Measurements from ENCODE around the gene HPCAL1.

DNA sequence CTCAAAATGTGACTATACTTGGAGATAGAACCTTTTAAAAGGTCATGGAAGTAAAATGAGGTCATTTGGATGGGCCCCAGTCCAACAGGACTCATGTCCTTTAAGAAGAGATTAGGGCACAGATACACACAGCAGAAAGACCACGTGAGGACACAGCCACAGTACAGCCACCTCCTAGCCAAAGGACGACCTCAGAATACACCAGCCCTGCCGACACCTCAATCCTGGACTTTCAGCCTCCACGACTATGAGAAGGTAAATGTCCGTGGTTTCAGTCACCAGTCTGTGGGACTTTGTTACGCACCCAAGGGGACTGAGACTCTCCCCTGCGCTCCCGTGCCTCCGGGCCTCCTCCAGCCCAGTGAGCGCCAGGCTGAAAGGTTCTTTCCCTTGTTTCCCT is 30.2 kb upstream of the HPCAL1 start:
- TF ChIP-seq CTCF (IDR thresholded peaks at IDR 0.05) (no peak), POLR2A (IDR thresholded peaks at IDR 0.05) (no peak)
